Loucy (cell line): ENCODE results near the gene PPIL6.

Experiments
- H2AFZ ChIP-seq: fragments of 200-600 bp; sonication (generic); 2 replicates; pipeline ENCODE4 v1.6.0; 2016; ENCODE audit warnings: antibody characterized with exemption, mild to moderate bottlenecking, low read length, moderate library complexity
- H3F3A ChIP-seq: fragments of 200-600 bp; 2 replicates; pipeline ENCODE4 v1.6.0; 2016; ENCODE audit warnings: antibody characterized with exemption, low read depth, mild to moderate bottlenecking
- H3K27me3 ChIP-seq: fragments of 200-600 bp; sonication (generic); 2 replicates; pipeline ENCODE4 v1.6.1; 2014; ENCODE audit warnings: low read length, mild to moderate bottlenecking; ENCODE audit not compliant: insufficient read depth, poor library complexity, severe bottlenecking
- H3K36me3 ChIP-seq: fragments of 200-600 bp; sonication (generic); 2 replicates; pipeline ENCODE4 v1.6.1; 2016; ENCODE audit warnings: low read length; ENCODE audit not compliant: insufficient read depth
- H3K4me1 ChIP-seq: fragments of 200-600 bp; sonication (generic); 2 replicates; pipeline ENCODE4 v1.5.1; 2014; ENCODE audit warnings: low read length, mild to moderate bottlenecking; ENCODE audit not compliant: insufficient read depth, poor library complexity, severe bottlenecking
- H3K4me2 ChIP-seq: fragments of 200-600 bp; sonication (generic); 2 replicates; pipeline ENCODE4 v1.6.0; 2014; ENCODE audit warnings: antibody characterized with exemption, low read length, low read depth, mild to moderate bottlenecking; ENCODE audit not compliant: poor library complexity, severe bottlenecking
- H3K4me3 ChIP-seq: fragments of 200-600 bp; sonication (generic); 2 replicates; pipeline ENCODE4 v1.5.1; 2014; ENCODE audit warnings: low read length, mild to moderate bottlenecking, mixed read lengths; ENCODE audit not compliant: poor library complexity, severe bottlenecking
- H3K79me2 ChIP-seq: fragments of 200-600 bp; sonication (generic); 2 replicates; pipeline ENCODE4 v1.6.1; 2014; ENCODE audit warnings: low read length; ENCODE audit not compliant: insufficient read depth
- H3K9ac ChIP-seq: fragments of 200-600 bp; sonication (generic); 2 replicates; pipeline ENCODE4 v1.6.0; 2014; ENCODE audit warnings: mild to moderate bottlenecking, low read depth, low read length, moderate library complexity; ENCODE audit not compliant: poor library complexity, severe bottlenecking
- H3K9me2 ChIP-seq: fragments of 200-600 bp; sonication (generic); replicated peaks from 2 replicates; pipeline ENCODE4 v1.6.1; 2016; ENCODE audit warnings: low read depth, low read length, mixed read lengths
- H3K9me3 ChIP-seq: fragments of 200-600 bp; sonication (generic); 2 replicates; pipeline ENCODE4 v1.6.1; 2014; ENCODE audit warnings: mild to moderate bottlenecking, antibody characterized with exemption, low read length, low read depth; ENCODE audit not compliant: insufficient read depth
- H4K20me1 ChIP-seq: fragments of 200-600 bp; sonication (generic); 2 replicates; pipeline ENCODE4 v1.6.0; 2014; ENCODE audit warnings: antibody characterized with exemption, low read length, mild to moderate bottlenecking; ENCODE audit not compliant: insufficient read depth, poor library complexity, severe bottlenecking
- EZH2phosphoT487 ChIP-seq: fragments of 200-600 bp; IDR thresholded peaks from 2 replicates; pipeline ENCODE4 v1.6.1; 2018; ENCODE audit warnings: antibody characterized with exemption, mild to moderate bottlenecking, moderate library complexity, borderline replicate concordance
- TF ChIP-seq, protein P1 (sequence below): fragments of 200-600 bp; sonication (generic); conservative IDR thresholded peaks from 2 replicates; pipeline ENCODE4 v1.5.1; 2014; ENCODE audit warnings: mild to moderate bottlenecking, antibody characterized with exemption, low read length

Gene PPIL6

DNA sequence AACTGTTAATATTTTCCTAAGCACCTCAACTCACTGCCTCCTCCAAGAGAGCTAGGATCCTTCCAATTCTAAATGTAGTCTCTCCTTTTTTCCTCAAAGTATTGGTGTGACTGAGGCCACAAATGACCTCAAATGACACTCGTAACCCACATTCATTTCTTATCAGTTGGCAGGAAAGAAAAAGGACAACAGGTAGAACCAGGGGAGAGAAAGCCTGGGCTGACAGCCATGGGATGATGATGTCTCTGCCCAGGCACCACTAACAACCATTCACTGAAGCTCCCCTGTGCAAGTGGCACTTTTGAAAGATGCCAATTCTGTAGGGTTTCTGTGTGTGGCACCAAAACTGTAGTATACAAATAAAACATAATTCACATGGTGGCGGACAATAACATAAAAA is 35.2 kb upstream of the PPIL6 start:
- H3K4me3 ChIP-seq: peak overlapping the region; percentile 93
- no peak overlapping the region for H2AFZ ChIP-seq
- peaks cover 43% of the 10 kb centered on the region; the same call in 1 of the 2 replicates for H3K36me3 ChIP-seq
- H3K9ac ChIP-seq: no peak overlapping the region
- peaks cover 39% of the 10 kb centered on the region for H4K20me1 ChIP-seq
- H3K4me2 ChIP-seq: peak overlapping the region; percentile 88
- peaks cover 49% of the 10 kb centered on the region for H3K4me1 ChIP-seq
- H3K9me3 ChIP-seq: no peaks in the 10 kb centered on the region
- no peaks in the 10 kb centered on the region for H3K9me2 ChIP-seq
- H3K79me2 ChIP-seq: peaks cover 80% of the 10 kb centered on the region
- H3F3A ChIP-seq: no peaks in the 10 kb centered on the region
- TF ChIP-seq, protein P1, sequence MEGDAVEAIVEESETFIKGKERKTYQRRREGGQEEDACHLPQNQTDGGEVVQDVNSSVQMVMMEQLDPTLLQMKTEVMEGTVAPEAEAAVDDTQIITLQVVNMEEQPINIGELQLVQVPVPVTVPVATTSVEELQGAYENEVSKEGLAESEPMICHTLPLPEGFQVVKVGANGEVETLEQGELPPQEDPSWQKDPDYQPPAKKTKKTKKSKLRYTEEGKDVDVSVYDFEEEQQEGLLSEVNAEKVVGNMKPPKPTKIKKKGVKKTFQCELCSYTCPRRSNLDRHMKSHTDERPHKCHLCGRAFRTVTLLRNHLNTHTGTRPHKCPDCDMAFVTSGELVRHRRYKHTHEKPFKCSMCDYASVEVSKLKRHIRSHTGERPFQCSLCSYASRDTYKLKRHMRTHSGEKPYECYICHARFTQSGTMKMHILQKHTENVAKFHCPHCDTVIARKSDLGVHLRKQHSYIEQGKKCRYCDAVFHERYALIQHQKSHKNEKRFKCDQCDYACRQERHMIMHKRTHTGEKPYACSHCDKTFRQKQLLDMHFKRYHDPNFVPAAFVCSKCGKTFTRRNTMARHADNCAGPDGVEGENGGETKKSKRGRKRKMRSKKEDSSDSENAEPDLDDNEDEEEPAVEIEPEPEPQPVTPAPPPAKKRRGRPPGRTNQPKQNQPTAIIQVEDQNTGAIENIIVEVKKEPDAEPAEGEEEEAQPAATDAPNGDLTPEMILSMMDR: no peak
- no peak for TF ChIP-seq EZH2phosphoT487
- no peaks in the 10 kb centered on the region for H3K27me3 ChIP-seq

DNA sequence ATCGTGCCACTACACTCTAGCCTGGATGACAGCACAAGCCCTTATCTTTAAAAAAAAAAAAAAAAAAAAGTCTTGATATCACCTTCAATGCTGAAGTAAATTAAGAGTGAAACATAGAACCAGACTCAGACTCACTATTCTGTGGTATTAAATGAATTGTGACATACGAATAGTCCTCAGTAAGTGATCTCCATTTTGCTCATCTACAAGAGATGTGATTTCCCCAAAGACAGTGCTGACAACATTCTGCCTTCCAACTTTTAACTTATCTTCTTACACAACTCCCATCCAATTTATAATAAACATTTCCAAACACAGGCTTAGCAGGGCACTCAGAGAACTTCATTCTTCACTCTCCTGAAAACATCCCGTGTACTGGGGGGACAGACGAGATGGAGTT is 34.6 kb upstream of the PPIL6 start:
- Histone ChIP-seq H3K9me2 (no peaks in the 10 kb centered on the region), H2AFZ (no peak overlapping the region), H3K4me2 (peak overlapping the region; percentile 88), H3F3A (no peaks in the 10 kb centered on the region), H3K79me2 (peaks cover 73% of the 10 kb centered on the region), H3K4me3 (no peak overlapping the region), H3K9me3 (no peaks in the 10 kb centered on the region), H3K27me3 (no peaks in the 10 kb centered on the region), H4K20me1 (peaks cover 33% of the 10 kb centered on the region), H3K9ac (no peak overlapping the region), H3K4me1 (peaks cover 44% of the 10 kb centered on the region), H3K36me3 (peaks cover 41% of the 10 kb centered on the region; the same call in 1 of the 2 replicates)
- no peak for TF ChIP-seq EZH2phosphoT487
- TF ChIP-seq, protein P1: no peak

DNA sequence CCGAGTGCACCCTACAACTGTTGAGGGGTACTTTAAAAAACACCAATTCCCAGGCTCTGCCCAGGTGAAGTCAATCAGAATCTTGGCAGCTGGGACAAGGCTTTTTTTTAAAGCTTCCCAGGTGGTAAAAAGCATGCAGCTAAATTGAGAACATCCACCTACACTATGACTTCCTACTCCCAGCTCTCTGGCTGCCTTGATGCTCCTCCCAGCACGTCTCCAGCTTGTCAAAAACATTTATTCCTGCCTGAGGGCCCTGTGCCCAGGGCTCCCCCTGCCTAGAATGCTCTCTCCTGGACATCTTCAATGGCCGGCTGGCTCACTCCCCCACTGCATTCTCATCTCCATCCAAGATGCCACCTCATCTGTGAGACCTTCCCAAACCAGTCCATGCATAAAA is 32.7 kb upstream of the PPIL6 start:
- TF ChIP-seq, protein P1: no peak
- no peak for TF ChIP-seq EZH2phosphoT487

More for the DNA sequence above, 32.7 kb upstream of the PPIL6 start:
- Histone ChIP-seq H3K27me3 (no peaks in the 10 kb centered on the region), H3K4me2 (no peak overlapping the region), H3K4me3 (no peak overlapping the region), H4K20me1 (peaks cover 20% of the 10 kb centered on the region), H2AFZ (no peak overlapping the region), H3K9ac (no peak overlapping the region), H3K9me2 (no peaks in the 10 kb centered on the region), H3K9me3 (no peaks in the 10 kb centered on the region), H3K4me1 (peaks cover 29% of the 10 kb centered on the region), H3F3A (no peaks in the 10 kb centered on the region), H3K36me3 (peaks cover 46% of the 10 kb centered on the region; the same call in 1 of the 2 replicates), H3K79me2 (peaks cover 62% of the 10 kb centered on the region)
